ENCODE data around the gene EPB41L5.
"Not testable (repeated sequence)": the region's sequence is repeated elsewhere in the genome, so short reads cannot be mapped to it uniquely, and the experiment has no call there.

GRCh38 chr2:120121337-120121736 is 108.5 kb downstream of the EPB41L5 start:
- TF ChIP-seq HDGF (IDR thresholded peaks at IDR 0.05; ENCODE audit: borderline replicate concordance); TARDBP (IDR thresholded peaks at IDR 0.05); ELF4 (IDR thresholded peaks at IDR 0.05); FOXK2 (IDR thresholded peaks at IDR 0.05): not testable (repeated sequence)

All from HEK293T (cell line).